PC-3 (cell line): ENCODE measurements around the gene LHX4. TPM values are rescaled to one million over a fixed set of nuclear protein-coding genes. Genes with fewer than 3 reads are reported as not detected.

Source experiments
- ATAC-seq: fragments of 200-7000 bp; cut with Tn5 transposase; 2 replicates; pipeline ENCODE4 v1.9.1; 2020; ENCODE audit warnings: mild to moderate bottlenecking, moderate library complexity
- BruUV-seq: library from RNA; stranded (reverse); fragments of 400-500 nt; replicated peaks from 2 replicates; lab custom pipeline; 2021; lab: Mats Ljungman, UMichigan
- CTCF ChIA-PET: fragments of 300-600 bp; sonication (Branson Sonifier 250); formaldehyde crosslinking; loops from one replicate; lab custom pipeline; 2022; ENCODE audit warnings: antibody characterized with exemption; lab: Charles Lee
- POLR2A ChIA-PET: fragments of 300-600 bp; sonication (Branson Sonifier 250); formaldehyde crosslinking; loops from one replicate; lab custom pipeline; 2022; ENCODE audit warnings: antibody characterized with exemption; ENCODE audit not compliant: unreplicated experiment; lab: Charles Lee
- DNase-seq: peaks from one replicate; pipeline ENCODE4 v3.0.0-alpha.2; 2015
- H2AFZ ChIP-seq: fragments of 300-600 bp; sonication (generic); 2 replicates; pipeline ENCODE4 v1.6.0; 2016; ENCODE audit warnings: antibody characterized with exemption, low read length
- H3F3A ChIP-seq: fragments of 300-600 bp; sonication (generic); one replicate; pipeline ENCODE4 v1.6.0; 2017; ENCODE audit warnings: antibody characterized with exemption, low read length, control low read depth, mild to moderate bottlenecking; ENCODE audit not compliant: unreplicated experiment
- H3K27ac ChIP-seq: fragments of 300-600 bp; sonication (generic); 2 replicates; pipeline ENCODE4 v1.5.1; 2016; ENCODE audit warnings: mild to moderate bottlenecking, low read length
- H3K27me3 ChIP-seq: fragments of 300-600 bp; sonication (generic); 2 replicates; pipeline ENCODE4 v1.6.1; 2016; ENCODE audit warnings: low read length, mixed read lengths
- H3K36me3 ChIP-seq: fragments of 300-600 bp; sonication (generic); 2 replicates; pipeline ENCODE4 v1.6.1; 2016; ENCODE audit warnings: low read depth, mixed run types, low read length, mixed read lengths
- H3K4me1 ChIP-seq: fragments of 300-600 bp; sonication (generic); 2 replicates; pipeline ENCODE4 v1.5.1; 2016; ENCODE audit warnings: low read length; ENCODE audit not compliant: insufficient read depth
- H3K4me2 ChIP-seq: fragments of 300-600 bp; sonication (generic); 2 replicates; pipeline ENCODE4 v1.6.0; 2016; ENCODE audit warnings: low read length
- H3K4me3 ChIP-seq: fragments of 300-600 bp; sonication (generic); 2 replicates; pipeline ENCODE4 v1.5.1; 2016; ENCODE audit warnings: mild to moderate bottlenecking, low read length, mixed read lengths
- H3K79me2 ChIP-seq: fragments of 300-600 bp; sonication (generic); 2 replicates; pipeline ENCODE4 v1.6.1; 2017; ENCODE audit warnings: low read length, mixed read lengths
- H3K9ac ChIP-seq: fragments of 300-600 bp; sonication (generic); 2 replicates; pipeline ENCODE4 v1.6.0; 2016; ENCODE audit warnings: mild to moderate bottlenecking, low read length
- H3K9me2 ChIP-seq: fragments of 300-600 bp; sonication (generic); replicated peaks from 2 replicates; pipeline ENCODE4 v1.6.1; 2016; ENCODE audit warnings: mixed run types, low read length, mixed read lengths
- H3K9me3 ChIP-seq: fragments of 300-600 bp; sonication (generic); 2 replicates; pipeline ENCODE4 v1.6.1; 2016; ENCODE audit warnings: low read length, mixed read lengths
- H4K20me1 ChIP-seq: fragments of 300-600 bp; sonication (generic); 2 replicates; pipeline ENCODE4 v1.6.1; 2016; ENCODE audit warnings: low read length, mixed read lengths
- CTCF ChIP-seq: fragments of 300-600 bp; sonication (generic); conservative IDR thresholded peaks from 2 replicates; pipeline ENCODE4 v1.5.1; 2017; ENCODE audit warnings: antibody characterized with exemption, low read depth, mild to moderate bottlenecking, low read length
- EZH2 ChIP-seq: fragments of 300-600 bp; sonication (generic); IDR thresholded peaks from one replicate; pipeline ENCODE4 v1.6.1; 2017; ENCODE audit warnings: antibody characterized with exemption, mild to moderate bottlenecking, low read length; ENCODE audit not compliant: unreplicated experiment
- EZH2phosphoT487 ChIP-seq: fragments of 300-600 bp; sonication (generic); IDR thresholded peaks from 2 replicates; pipeline ENCODE4 v1.6.1; 2018; ENCODE audit warnings: mild to moderate bottlenecking, antibody characterized with exemption, low read length, borderline replicate concordance
- intact Hi-C: fragments of 100-400 bp; cut with micrococcal nuclease; formaldehyde crosslinking; loops from 2 replicates; pipeline ENCODE4 v1.9.0; 2023
- total RNA-seq: library from RNA; depleted of rRNA; stranded (reverse); fragments of >200 nt; gene quantifications from 2 replicates; pipeline ENCODE4 v1.2.3, GENCODE V29; 2014

Gene LHX4
- total RNA-seq, 1 experiment from 2014 or later: 0.04 TPM

GRCh38 chr1:180265201-180265600, 35.1 kb downstream of the LHX4 start:
- H3K9ac ChIP-seq: no peak overlapping the region
- DNase-seq (no peak), ATAC-seq (no peak)
- H4K20me1 ChIP-seq: no peaks in the 10 kb centered on the region
- no peak overlapping the region for H3K27ac ChIP-seq
- intact Hi-C loops: no loop called here
- H3K27me3 ChIP-seq: no peaks in the 10 kb centered on the region
- POLR2A ChIA-PET: no interaction called here
- no peaks in the 10 kb centered on the region for H3K9me3 ChIP-seq
- no peaks in the 10 kb centered on the region for H3K4me1 ChIP-seq
- H3F3A ChIP-seq: no peaks in the 10 kb centered on the region
- no peaks in the 10 kb centered on the region for H3K9me2 ChIP-seq
- TF ChIP-seq EZH2: no peak
- no peak for TF ChIP-seq CTCF
- TF ChIP-seq EZH2phosphoT487: no peak
- H3K4me3 ChIP-seq: no peak overlapping the region
- H3K79me2 ChIP-seq: no peaks in the 10 kb centered on the region
- no TSS peak for BruUV-seq
- H3K4me2 ChIP-seq: no peak overlapping the region
- no peak overlapping the region for H2AFZ ChIP-seq
- CTCF ChIA-PET: no interaction called here
- no peaks in the 10 kb centered on the region for H3K36me3 ChIP-seq

- no peak for TF ChIP-seq EZH2
- no peak for TF ChIP-seq EZH2phosphoT487
- no peak for TF ChIP-seq CTCF
- POLR2A ChIA-PET: no interaction called here
- DNase-seq (no peak), ATAC-seq (no peak)
- Histone ChIP-seq H3K27ac (no peak overlapping the region), H3K4me3 (no peak overlapping the region), H3K9ac (no peak overlapping the region), H3K27me3 (no peaks in the 10 kb centered on the region), H4K20me1 (no peaks in the 10 kb centered on the region), H2AFZ (no peak overlapping the region), H3F3A (no peaks in the 10 kb centered on the region), H3K36me3 (no peaks in the 10 kb centered on the region), H3K4me2 (no peak overlapping the region), H3K9me2 (no peaks in the 10 kb centered on the region), H3K9me3 (no peaks in the 10 kb centered on the region), H3K79me2 (no peaks in the 10 kb centered on the region), H3K4me1 (no peaks in the 10 kb centered on the region)
- BruUV-seq: no TSS peak
- intact Hi-C loops: no loop called here
- CTCF ChIA-PET: no interaction called here
Observed at GRCh38 chr1:180265871-180266270, 35.8 kb downstream of the LHX4 start.

DNA sequence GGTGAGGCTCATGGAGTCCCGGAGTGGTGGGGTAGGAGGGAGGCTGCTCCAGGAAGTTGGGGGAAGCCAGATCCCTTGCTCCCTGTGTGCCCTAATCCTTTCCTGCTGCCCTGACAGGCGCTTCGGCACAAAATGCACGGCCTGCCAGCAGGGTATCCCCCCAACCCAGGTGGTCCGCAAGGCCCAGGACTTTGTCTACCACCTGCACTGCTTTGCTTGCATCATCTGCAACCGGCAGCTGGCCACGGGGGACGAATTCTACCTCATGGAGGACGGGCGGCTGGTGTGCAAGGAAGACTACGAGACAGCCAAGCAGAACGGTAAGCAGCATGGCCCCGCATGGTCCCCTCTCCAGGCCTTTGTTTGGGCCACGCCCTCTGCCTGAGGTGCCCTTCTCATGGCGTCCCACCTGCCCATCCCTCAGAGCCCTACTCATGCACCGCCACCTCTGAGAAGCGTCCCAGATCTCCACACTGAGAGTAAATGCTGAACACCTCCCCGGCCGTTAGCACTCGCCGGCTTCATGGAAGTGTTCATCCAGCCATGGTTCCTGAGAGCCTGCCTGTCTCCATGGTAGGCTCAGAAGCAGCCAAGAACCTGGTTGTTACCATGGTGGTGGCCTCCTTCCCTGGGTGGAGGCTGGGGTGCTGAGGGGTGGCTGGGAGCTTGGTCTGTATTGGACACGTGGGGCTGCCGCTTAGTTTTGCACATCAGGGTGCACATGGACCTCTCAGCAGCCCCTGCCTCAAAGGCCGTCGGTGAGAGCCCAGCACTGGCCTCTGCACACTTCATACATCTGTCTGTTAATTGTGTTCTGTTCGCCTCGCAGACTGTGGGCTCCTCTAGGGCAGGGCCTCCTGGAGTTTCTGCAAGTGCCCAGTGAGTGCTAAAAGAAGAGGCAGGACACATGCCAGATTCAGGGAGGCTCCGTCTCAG, 36.5 kb downstream of the LHX4 start:
- H3K79me2 ChIP-seq: no peaks in the 10 kb centered on the region
- H3K27ac ChIP-seq: no peak overlapping the region
- H3K4me2 ChIP-seq: no peak overlapping the region
- H3K9me3 ChIP-seq: no peaks in the 10 kb centered on the region
- H3K4me3 ChIP-seq: no peak overlapping the region
- POLR2A ChIA-PET: no interaction called here
- CTCF ChIA-PET: no interaction called here
- intact Hi-C loops: no loop called here
- no peaks in the 10 kb centered on the region for H3K27me3 ChIP-seq
- H3F3A ChIP-seq: no peaks in the 10 kb centered on the region
- no peak for DNase-seq
- H3K36me3 ChIP-seq: no peaks in the 10 kb centered on the region
- no peaks in the 10 kb centered on the region for H3K4me1 ChIP-seq
- TF ChIP-seq EZH2phosphoT487: no peak
- TF ChIP-seq CTCF: no peak
- no peak for TF ChIP-seq EZH2
- no peak overlapping the region for H3K9ac ChIP-seq
- H2AFZ ChIP-seq: no peak overlapping the region
- no peaks in the 10 kb centered on the region for H3K9me2 ChIP-seq
- BruUV-seq: no TSS peak
- H4K20me1 ChIP-seq: no peaks in the 10 kb centered on the region
- ATAC-seq: no peak
